HG03520 (cell line): ENCODE measurements around the gene PSD.

Experiments used
- ATAC-seq: cut with Tn5 transposase; IDR thresholded peaks from one replicate; pipeline ENCODE4 v1.9.1; 2021; ENCODE audit warnings: mild to moderate bottlenecking, moderate library complexity; ENCODE audit not compliant: unreplicated experiment

PSD gene

GRCh38 chr10:102444851-102445250 is 26.3 kb upstream of the PSD start:
- no peak for ATAC-seq

GRCh38 chr10:102438374-102438773 is 19.8 kb upstream of the PSD start:
- no peak for ATAC-seq

- no peak for ATAC-seq
These were observed 18.9 kb upstream of the PSD start for GRCh38 chr10:102437515-102437914.

GRCh38 chr10:102436312-102436711 is 17.7 kb upstream of the PSD start:
- no peak for ATAC-seq

DNA sequence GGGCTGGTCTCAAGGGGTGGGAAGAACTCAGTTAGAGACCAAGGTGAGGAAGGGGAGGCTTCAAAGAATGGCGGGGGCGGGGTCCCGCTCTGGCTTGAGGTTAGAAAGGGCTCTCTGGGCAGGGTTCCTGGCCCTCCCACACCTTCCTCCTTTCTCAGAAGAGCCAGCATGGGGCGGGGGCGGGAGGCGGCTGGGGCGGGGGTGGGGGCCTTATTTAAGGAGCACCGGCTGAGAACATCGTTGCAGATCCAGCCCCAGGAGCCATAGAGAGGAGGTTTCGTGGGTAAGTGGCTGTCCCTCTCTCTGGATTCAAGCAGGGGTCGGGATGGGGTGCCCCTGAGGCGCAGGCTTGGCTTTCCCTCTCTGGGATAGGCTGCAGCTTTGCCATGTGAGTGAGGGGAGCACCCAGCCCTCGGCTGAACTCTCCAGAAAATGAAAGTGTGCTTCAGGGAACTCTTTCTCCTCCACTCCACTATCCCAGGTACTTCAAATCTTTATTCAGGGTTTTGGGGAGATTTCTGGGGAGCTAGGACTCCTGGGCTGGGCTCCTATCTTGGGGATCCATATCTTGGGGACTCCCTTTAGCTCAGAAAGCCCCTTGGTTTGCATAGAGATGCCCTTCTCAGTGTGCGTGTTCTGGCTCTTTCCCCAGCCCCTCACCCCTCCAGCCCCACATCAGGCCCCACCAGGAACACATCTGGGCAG is 17.1 kb upstream of the PSD start:
- ATAC-seq = no peak

GRCh38 chr10:102435133-102435497 is 16.5 kb upstream of the PSD start:
- no peak for ATAC-seq

DNA sequence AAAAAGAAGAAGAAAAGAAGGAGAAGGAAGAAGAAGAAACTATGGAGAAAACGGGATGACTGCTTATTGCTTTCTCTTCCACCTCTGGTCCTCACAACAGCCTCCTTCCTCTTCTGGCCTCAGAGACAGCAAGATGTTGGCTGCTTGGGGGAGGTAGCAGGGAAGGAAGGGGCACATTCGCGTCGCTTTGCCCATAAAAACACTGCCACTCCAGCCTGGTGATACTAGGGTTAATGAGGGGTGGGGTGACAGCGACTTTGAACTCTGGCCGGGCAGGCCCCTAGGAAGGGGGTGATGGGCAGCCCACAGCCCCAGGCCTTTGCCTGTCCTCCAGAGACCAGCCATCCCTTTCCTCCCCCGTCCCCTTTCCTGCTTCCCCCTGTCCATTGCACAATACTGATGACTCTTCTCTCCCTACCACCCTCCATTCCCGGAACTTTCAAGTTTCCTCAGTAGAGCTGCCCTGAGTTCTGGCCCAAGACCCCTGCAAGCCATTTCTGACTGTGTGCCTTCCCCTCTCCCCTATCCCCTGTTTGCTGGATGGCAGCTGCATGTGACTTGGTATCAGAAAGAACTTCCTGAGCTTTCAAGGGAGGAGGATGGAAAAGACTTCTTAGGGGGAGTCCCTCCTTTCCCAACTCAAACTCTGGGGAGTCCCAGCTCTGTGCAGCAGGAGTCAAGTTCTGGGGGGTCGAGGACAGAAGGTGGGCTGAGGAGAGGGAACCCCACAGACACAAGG is 16.0 kb upstream of the PSD start:
- ATAC-seq = no peak

DNA sequence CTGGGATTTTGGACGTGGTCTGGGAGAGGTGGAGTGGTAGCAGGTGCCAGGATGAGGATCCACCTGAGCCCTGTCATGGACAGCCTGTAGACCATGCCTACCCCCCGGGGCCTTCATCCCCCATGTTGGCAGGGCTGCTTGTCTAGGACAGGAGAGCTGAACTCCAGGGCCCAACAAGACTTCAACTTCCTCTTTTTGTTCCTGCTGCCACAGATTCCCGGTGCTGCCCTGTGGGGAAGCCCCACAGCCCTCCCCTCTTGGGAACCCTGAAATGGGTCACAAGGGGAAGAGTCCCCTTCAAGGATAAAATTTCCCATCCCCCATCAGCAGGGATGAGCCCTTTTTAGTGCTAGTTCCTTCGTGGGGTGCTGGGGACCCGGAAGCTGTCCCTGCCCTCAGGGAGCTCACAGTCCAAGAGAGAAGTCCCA is 15.0 kb upstream of the PSD start:
- ATAC-seq = no peak

DNA sequence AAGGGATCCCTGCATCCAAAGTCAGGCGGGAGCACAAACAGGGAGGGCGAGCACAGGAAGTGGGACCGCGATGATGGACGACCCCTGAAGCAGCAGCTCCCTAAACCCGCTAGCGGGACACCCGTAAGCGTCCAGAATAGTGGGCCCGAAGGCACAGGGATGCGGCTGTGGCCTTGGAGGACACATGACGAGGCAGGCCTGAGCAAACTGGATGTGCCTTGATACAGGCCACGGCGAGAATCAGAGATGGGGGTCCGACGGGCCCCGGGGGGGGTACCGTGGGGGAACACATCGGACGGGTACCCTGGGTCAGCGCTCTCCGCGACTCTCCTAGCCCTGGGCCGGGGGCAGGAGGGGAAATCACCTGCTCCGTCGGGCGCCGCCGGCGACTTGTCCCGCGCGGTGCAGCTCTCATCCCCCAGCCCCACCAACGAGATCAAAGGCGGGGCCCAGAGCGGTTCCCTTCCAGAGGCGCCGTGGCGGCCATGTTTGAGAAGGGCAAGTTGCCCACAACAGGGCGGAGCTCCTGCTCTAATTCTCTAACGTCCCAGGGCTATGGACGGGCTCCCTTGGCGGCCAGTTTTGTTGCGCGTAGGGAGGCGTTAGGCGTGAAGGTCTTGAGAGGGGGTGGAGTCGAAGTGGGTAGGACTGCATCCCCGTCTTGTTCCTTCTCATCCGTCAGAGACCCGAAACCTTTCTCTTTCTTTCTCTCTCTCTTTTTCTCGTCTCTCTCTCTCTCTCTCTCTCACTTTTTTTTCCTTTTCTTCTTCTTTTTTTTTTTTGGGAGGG is 13.8 kb upstream of the PSD start, which contains the start of gene CUEDC2:
Gene CUEDC2 (minus strand): TSS at position 413 of the 789 bp plus-strand sequence. CDS start 7,386 bp downstream, outside the sequence.
- peak; percentile 86 for ATAC-seq

GRCh38 chr10:102431452-102432124 is 13.0 kb upstream of the PSD start:
- ATAC-seq = no peak

DNA sequence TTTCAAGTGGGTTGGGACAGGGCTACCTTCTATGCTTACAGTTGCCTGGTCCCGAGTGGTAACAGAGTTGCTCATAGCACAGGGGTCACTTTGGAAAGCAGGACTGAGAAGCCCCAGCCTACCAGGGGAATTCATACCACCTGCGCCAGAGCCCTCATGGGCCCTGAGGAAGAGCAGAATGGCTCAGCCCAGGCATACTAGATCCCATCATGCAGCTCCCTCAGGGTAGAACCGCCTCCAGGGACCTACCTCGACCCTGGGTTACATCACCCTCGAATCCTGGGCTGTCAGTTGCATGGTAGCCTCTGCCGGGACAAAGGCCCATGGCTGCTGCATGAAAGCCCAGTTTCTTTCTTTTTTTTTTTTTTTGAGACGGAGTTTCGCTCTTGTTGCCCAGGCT is 10.9 kb upstream of the PSD start:
- no peak for ATAC-seq

DNA sequence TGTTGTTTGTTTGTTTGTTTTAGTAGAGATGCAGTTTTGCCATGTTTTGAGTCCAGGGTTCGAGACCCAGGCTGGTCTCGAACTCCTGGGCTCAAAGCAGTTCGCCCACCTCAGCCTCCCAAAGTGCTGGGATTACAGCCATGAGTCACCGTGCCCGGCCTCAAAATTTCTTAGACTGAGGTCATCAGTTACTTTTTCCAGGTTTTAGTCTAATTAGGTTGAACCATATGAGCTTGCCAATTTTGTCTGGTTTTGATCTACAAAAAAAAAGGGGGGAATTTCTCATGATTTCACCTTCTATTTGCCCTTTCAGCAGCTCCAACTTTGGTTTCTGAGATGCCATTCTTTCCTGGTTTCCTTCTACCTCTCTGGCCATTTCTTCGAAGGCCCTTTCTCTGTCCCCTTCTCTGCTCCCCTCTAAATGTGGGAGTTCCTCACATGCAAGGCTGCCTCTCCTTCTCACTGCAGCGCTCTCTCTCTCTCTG is 8.3 kb upstream of the PSD start:
- ATAC-seq = no peak

- no peak for ATAC-seq
These were observed 6.9 kb upstream of the PSD start for GRCh38 chr10:102425444-102425843.

DNA sequence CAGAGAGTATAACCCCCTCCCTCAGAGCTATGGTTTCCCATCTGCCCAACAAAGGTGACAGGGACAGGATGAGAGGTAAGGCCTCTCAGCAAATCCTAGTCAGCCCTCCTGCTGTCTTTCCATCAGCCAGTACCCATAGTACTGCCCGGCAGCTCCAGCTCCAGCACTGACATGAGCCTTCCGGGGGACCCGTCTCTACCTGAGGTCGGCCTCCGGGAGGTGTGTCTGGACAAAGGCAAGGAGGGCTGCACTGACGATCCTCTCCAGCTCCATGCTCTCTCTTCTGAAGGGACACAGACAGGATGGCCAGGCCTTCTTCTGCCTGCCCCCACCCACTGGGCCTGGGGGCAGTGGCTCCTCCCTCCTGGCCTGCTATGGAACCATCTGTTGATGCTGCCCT is 6.3 kb upstream of the PSD start:
- no peak for ATAC-seq

GRCh38 chr10:102424145-102424544 is 5.6 kb upstream of the PSD start:
- no peak for ATAC-seq

DNA sequence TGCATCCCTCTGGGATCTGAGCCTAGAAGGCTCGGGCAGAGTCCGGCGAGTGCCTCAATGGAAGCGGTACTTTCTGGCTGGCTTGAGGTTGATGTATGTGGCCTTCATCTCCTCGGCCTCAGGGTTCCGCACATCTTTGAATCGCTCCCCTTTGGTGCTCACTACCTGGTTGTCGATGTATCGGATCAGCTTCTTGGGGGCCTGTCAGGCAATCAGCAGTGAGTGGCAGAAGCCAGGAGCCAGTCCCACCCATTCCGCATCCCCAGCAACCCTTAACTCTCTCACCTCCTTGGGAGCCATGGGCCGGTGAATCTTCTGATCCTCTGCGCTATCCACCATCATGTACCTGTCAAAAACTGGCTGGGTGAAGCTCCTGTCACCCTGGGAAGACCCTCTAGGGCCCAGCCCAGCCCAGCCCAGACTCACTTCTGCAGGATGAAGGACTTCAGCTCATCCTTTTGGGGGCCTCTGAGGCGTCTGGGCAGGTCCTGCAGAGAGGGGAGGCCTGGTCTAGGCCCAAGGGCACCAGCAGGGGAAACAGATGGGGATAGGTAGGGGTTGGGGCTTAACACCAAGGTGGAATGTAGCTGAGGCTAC is 4.9 kb upstream of the PSD start:
- no peak for ATAC-seq

DNA sequence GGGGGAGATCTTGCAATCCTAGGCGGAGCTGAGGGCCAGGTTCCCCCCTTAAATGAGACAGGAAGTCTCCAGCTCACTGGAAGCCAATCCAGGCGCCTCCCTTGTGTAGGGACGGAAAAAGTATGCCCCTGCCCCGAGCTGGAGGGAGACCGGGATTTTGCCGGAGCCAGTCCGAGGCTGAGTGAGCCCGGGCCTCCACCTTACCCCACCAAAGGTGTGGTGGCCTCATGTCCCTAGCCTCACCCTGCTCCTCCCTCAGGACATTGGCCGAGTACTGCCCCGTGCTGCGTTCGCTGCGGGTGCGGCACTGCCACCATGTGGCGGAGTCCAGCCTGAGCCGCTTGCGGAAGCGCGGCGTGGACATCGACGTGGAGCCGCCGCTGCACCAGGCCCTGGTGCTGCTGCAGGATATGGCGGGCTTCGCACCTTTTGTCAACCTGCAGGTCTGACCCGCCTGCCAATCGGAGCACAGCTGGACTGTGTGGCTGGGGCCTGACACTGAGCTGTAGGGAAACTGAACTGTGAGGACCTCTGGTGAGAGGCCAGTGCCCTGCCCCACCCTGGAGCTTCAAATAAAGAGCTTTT is 4.1 kb upstream of the PSD start:
- no peak for ATAC-seq

DNA sequence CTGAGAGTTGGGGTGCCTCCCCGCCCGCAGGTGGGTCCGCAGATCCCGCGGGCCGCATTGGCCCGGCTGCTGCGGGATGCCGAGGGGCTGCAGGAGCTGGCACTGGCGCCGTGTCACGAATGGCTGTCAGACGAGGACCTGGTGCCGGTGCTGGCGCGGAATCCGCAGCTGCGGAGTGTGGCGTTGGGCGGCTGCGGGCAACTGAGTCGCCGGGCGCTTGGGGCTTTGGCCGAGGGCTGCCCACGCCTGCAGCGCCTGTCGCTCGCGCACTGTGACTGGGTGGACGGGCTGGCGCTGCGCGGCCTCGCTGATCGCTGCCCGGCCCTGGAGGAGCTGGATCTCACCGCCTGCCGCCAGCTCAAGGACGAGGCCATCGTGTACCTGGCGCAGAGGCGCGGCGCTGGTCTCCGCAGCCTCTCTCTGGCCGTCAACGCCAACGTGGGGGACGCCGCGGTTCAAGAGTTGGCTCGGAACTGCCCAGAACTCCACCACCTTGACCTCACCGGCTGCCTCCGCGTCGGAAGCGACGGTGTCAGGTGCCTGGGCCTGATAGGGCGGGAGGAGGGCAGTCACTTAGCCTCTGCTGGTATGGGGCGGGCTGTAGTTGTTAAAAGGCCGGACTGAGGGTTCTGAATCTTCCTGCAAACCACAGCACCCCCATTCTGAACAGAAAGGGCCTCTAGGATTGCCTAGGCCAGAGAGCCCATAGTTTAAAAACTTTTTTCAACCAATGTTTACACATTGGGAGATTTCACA is 3.4 kb upstream of the PSD start:
- ATAC-seq = no peak

DNA sequence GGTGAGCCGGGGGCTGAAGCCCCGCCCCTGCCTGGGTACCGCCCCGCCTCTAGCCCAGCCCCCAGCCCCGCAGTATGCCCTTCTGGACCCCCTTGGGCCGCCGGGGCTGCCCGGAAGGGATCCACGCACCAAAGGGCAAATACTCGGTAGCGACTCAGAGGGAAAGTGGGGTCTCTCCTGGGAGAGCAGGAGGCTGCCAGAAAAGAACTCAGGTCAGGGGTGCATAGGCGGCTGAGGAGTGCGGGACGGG is 2.8 kb upstream of the PSD start:
- peak; percentile 1 for ATAC-seq
